Fibroblast of lung (primary cell): Measurements from ENCODE around the gene ZNF735.

Experiments
- CTCF ChIP-seq, 2 donors: IDR thresholded peaks in 1 of 2; conservative IDR thresholded peaks in 1 of 2; 1 replicate in 1 of 2; 2 replicates in 1 of 2; pipeline ENCODE4 v1.5.1; 2011 to 2012; ENCODE audit warnings: low read length in 2 of 2, control low read depth in 1 of 2, inconsistent platforms in 1 of 2, low read depth in 1 of 2, mild to moderate bottlenecking in 1 of 2
- EZH2 ChIP-seq: IDR thresholded peaks from 2 replicates; pipeline ENCODE4 v1.5.1; 2012; ENCODE audit warnings: low read length, control low read depth, mild to moderate bottlenecking; ENCODE audit errors: missing control alignments

GRCh38 chr7:64187408-64187807, 19.6 kb upstream of the ZNF735 start:
- TF ChIP-seq CTCF (conservative IDR thresholded peaks at IDR 0.05 in 1 of 2, IDR thresholded peaks at IDR 0.05 in 1 of 2; ENCODE audit: low read depth in 1 of 2, low read length in 2 of 2) = no peak
- no peak for TF ChIP-seq EZH2
